22Rv1 (cell line): ENCODE results near the gene DCPS.

Source experiments
- H3K27ac ChIP-seq: fragments of 450-650 bp; 2 replicates; pipeline ENCODE4 v1.5.1; 2017
- ZFX ChIP-seq: fragments of 450-650 bp; IDR thresholded peaks from 2 replicates; pipeline ENCODE4 v1.6.1; 2017; ENCODE audit warnings: antibody characterized with exemption, borderline replicate concordance
- TF ChIP-seq, protein P1 (sequence below): fragments of 450-650 bp; IDR thresholded peaks from 2 replicates; pipeline ENCODE4 v1.5.1; 2017; ENCODE audit warnings: mild to moderate bottlenecking

DCPS gene

DNA sequence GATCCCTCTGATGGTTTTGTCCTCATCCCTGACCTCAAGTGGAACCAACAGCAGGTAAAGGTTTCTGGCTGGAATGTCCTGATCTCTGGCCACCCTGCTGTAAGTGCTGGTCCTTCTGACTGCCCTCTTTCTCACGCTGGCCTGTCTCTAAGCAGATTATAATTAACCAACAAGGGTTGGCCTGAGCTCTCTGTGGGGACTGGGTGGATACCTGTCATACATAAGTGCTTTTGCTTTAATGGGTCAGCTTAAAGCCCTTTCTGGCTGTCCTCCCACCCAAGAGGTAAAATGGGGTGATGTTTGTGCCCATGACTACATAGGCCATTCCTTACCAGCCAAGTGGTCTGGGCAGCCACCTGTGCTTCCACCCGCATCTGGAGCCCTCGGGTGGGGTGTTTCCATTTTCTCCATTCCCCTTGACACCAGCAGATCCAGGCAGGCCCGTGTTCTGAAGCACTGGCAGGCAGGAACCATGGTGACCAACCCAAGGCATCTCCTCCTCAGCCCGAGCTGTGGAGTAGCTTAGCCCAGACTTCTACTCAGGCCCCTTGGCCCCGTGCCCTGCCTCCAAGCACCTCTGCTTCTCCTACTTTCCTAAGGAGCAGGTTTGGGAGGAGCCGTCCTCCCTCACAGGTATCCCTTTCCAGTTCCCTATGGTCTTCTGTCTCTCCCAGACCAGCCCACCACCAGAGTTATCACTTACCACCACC is 34.6 kb downstream of the DCPS start:
- no peak overlapping the region for H3K27ac ChIP-seq

DNA sequence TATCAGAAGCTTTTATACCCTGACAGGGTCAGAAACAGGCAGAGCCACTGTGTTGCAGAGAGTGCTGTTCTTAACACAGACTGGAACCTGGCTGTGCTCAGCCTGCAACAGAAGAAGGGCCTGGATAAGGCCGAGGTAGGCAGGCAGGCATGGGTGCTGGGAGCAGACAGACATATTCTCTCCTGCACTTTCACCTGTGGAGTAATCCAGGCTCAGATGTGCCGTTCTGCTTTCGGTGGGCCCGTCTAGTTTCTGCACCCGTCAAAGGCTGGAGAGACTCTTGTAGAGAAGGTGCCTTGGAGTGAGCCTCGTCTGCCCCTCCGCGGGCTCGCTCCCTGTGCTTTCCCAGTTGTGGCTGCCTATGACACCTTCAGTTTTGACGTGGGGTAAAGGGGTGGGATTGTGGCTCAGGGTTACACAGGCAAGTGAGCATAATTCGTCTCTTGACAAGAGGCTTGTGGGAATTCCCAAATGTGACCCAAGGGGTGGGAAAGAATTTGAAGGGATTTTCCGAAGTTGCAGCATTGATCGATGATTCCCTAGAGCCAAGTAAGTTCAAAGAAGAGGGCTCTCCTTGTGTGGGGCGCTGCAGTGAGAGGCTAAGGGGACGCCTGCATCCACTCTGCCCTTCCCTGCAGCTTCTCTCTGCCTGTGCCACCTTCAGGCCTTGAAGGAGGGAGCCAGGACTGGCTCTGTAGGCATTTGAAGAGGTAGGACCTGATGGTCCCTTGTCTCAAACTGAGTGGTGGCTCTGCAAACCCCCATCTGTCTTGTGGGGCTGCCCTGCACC is 35.4 kb downstream of the DCPS start:
- no peak overlapping the region for H3K27ac ChIP-seq
- TF ChIP-seq ZFX, result no peak
- TF ChIP-seq, protein P1, sequence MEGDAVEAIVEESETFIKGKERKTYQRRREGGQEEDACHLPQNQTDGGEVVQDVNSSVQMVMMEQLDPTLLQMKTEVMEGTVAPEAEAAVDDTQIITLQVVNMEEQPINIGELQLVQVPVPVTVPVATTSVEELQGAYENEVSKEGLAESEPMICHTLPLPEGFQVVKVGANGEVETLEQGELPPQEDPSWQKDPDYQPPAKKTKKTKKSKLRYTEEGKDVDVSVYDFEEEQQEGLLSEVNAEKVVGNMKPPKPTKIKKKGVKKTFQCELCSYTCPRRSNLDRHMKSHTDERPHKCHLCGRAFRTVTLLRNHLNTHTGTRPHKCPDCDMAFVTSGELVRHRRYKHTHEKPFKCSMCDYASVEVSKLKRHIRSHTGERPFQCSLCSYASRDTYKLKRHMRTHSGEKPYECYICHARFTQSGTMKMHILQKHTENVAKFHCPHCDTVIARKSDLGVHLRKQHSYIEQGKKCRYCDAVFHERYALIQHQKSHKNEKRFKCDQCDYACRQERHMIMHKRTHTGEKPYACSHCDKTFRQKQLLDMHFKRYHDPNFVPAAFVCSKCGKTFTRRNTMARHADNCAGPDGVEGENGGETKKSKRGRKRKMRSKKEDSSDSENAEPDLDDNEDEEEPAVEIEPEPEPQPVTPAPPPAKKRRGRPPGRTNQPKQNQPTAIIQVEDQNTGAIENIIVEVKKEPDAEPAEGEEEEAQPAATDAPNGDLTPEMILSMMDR, result no peak

More for the DNA sequence above, 34.6 kb downstream of the DCPS start:
- TF ChIP-seq ZFX, result no peak
- TF ChIP-seq, protein P1, result no peak

DNA sequence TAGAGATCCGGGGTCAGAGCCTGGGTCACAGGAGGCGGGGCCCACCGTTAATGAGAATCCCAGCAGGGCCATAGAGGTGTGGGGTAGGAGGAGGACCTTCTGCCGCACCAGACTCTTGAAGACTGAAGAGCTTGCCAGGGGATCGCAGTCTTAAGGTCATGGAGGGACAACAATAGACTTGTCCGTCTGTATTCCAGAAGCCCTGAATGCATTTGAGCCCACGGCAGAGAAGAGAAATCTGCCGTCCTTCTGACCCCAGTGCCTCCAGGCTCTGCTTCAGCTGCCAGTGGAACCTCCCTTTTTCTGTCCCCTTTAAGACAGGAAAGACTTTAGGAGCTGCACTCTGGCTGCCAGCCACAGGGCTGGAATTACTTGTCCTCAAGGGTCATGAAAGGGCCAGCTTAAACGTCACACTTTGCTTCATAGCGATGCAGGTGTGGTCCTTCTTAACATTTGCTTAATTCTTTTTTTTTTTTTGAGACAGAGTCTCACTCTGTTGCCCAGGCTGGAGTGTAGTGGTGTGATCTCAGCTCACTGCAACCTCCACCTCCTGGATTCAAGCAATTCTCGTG is 36.1 kb downstream of the DCPS start:
- no peak overlapping the region for H3K27ac ChIP-seq
- TF ChIP-seq, protein P1, result no peak
- no peak for TF ChIP-seq ZFX

DNA sequence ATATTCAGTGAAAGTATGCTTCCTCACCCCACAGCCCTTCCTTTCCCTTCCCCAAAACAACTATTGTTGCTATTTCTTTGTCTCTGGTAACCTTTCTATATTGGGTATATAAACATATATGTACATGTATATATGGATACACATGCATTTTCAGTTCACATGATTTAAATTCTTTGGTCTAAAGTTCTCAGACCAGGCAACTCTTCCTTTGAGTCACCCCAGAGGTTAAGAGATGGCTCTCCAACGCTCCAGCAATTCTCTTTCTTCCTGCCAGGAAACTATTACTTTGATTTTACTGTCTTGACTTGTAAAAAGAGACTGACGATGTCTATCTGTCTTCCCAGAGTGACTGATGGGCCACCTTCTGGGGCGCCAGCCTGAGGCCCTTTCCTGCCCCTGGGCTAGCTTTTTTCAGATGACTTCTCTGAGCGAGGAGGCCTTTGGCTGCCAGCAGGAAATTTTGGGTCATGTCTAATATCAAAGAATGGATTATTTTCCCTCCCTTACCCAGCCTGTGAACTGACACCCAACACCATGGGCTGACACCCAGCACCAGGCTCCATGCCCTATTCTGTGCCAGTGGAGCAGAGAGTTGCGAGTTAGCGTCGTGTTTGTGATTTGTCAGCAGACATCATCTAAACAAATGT is 37.2 kb downstream of the DCPS start:
- H3K27ac ChIP-seq, result no peak overlapping the region
- TF ChIP-seq, protein P1, result no peak
- no peak for TF ChIP-seq ZFX

DNA sequence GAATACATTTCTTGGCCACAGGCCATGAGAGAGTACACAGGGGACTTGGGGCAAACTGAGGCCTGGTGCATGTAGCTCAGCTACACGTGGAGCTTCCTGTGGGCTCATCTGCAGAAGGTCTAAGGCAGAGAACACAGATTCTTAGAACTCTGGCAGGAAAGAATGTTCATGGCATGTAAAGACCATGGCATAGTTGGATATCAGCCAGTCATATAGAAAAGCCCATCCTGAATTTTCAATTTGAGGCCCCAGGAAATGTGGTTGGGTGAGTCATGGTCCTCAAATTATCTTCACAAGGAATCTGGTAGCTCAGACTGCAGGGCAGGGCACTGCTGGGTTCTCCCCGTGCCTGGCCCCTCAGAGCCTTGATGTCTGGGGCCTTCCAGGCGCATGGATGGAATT is 37.9 kb downstream of the DCPS start:
- no peak overlapping the region for H3K27ac ChIP-seq
- TF ChIP-seq ZFX, result no peak
- TF ChIP-seq, protein P1, result no peak

DNA sequence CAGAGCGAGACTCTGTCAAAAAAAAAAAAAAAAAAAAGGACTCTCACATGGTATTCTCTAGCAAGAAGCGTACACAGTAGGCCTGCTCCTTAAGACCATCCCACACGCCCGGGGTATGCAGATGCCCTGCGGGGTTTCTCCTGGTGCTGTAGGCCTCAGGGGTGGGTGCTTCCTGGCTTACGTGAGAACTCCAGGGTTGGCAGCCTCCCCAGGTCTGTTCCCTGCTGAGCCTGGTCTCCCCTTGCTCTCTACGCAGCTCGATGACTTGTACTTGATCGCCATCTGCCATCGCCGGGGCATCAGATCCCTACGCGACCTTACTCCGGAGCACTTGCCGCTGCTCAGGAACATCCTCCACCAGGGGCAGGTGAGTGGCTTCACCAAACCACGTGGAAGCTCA is 39.2 kb downstream of the DCPS start:
- TF ChIP-seq, protein P1, result no peak
- no peak for TF ChIP-seq ZFX
- H3K27ac ChIP-seq, result no peak overlapping the region
